ENCODE results near the gene VASN. TPM values are rescaled to one million over a fixed set of nuclear protein-coding genes. Genes with fewer than 3 reads are reported as not detected.
A peak's percentile ranks its signal among the peaks of the same experiment; 100 is the strongest.

The VASN gene
- total RNA-seq, 1 donor from 2014 or later: 16.8 TPM

GRCh38 chr16:4354512-4355409 is 16.9 kb upstream of the VASN start:
- no peak for DNase-seq

- DNase-seq: no peak
Observed at GRCh38 chr16:4356820-4357219, 14.8 kb upstream of the VASN start.

GRCh38 chr16:4358236-4358635 is 13.4 kb upstream of the VASN start:
- no peak for DNase-seq

DNA sequence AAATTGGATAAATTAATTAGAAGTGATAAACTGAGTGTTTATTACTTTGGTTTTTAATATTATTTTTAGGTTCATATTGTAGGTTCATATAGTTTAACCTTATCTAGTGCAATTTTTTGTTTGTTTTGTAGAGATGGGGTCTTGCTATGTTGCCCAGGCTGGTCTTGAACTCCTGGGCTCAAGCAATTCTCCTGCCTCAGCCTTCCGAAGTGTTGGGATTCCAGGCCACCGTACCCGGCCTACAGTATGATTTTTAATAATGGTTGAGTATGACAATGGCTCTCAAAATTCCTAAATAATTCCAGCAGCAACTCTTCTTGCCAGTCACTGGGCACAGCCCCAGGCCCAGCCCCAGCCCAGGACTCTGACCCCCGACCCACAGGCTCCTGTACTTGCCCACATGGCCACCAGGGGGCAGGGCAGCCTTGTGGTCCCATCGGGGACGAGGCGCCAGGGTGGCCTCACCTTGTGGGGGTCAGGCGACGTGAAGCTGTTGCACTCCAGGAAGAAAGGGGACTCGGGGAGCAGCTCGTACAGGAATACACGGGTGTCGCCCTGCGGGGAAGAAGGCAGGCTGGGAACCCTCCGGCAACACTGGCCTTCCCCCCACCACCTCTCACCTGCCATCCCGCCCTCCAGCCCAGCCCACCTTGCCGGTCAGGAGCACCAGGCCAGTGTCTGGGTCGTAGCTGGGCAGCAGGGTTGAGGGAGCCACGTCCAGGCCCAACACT is 12.7 kb upstream of the VASN start:
- no peak for DNase-seq

DNA sequence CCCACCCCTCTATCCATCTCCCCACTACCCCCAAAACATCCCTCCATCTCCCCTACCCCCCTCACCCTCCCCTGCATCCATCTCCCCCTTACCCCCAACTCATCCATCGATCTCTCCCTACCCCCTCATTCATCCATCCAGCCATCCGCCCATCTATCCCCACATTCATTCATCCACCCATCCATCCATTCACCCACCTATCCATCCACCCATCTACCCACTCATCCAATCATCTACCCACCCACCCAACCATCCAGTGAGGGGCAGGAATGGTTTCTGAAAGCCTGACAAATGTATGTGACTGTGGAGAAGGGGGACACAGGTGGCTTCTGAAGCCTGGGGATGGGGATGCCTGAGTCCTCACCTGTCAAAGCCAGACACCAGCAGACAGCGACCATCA is 11.7 kb upstream of the VASN start:
- no peak for DNase-seq

- DNase-seq: no peak
Observed at GRCh38 chr16:4360538-4361021, 11.1 kb upstream of the VASN start.

DNA sequence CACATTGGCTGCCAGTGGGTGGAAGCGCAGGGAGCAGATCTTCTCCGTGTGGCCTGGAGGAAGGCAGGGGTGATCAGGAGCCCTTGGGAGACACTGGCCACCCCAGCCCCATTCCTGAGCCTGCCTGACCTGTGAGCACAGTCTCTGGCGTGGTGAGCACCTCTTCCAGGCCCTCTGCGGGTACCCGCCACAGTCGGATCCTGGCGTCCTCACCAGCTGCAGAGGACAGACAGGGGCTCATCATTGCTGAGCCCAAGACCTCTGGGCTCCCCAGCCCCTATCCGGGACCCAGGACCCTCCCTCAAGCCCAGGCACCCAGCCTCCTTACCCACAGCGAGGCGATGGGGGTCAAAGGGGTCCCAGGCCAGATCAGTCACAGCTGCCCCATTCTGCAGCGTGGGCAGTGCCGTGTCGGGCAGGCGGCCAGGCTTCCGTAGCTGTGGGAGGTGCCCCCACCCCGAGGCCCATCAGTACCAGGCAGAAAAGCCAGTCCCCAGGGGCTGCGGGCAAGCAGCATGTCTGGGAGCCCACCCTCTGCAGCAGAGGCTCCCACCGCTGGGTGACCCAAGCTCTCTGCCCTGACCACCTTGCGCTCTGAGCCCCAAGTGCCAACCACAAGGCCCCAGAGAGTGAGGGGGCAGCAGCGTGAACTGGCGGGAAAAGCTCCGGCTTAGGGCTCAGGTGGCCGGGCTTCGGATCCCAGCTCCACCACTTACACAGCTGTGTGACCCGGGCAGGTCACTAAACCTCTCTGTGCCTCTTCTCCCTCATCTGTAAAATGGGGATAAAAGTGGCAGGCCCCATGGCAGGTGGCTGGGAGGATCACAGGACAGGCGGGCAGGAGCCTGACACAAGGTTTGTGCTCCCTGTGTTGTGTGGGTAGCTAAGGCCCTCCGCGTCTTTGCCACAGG is 10.4 kb upstream of the VASN start:
- no peak for DNase-seq

GRCh38 chr16:4361944-4362311 is 9.7 kb upstream of the VASN start:
- DNase-seq: no peak

DNA sequence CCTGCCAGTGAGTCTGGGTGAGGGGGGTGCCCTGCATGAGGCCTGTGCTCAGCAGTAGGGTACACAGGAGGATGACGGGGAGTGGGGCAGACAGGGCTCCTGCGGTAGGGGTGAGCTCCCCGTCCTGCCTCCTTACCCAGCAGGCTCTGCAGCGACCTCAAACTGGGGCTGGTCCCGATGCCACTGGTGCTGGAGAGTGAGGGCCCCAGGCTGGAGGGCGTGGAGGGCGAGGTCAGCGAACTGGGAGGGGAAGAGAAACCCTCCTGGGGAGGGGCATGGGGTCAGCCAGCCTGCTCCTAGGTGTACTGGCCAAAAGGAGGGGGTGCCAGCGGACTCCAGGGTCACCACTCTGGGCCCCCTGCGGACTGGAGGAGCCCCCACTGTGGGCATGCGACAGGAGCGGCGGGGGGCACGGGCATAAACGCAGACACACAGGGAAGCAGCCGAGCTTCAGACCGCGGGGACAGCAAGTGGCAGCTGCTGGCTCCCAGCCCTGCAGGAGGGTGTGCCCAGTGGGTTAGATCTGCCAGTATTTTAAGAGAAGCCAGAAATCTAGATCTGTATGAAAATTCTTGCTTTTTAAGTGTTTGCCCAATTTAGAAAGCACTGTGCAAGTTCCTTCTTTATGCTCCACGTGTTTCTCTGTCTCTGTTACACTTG is 9.0 kb upstream of the VASN start:
- DNase-seq: peak; percentile 65

- DNase-seq: no peak
Observed at GRCh38 chr16:4364196-4365013, 7.2 kb upstream of the VASN start.

DNA sequence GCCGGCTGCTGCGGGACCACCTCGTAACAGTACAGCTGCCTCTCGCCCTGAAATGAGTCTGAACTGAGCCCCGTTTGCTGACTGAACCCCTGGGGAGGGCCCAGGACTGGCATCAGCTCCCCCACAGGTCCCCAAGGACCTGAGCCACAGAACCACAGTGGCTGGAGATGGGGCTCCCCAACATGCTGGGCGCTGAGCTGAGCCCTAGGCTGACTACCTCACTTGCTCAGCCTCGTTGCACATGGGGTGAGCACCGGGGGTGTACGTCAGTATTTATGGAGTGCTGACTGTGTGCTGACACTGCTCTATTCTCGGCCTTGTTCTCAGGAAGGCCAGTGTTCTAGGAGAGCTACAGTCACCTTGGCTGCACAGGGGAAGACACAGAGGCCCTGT is 6.6 kb upstream of the VASN start:
- no peak for DNase-seq

DNA sequence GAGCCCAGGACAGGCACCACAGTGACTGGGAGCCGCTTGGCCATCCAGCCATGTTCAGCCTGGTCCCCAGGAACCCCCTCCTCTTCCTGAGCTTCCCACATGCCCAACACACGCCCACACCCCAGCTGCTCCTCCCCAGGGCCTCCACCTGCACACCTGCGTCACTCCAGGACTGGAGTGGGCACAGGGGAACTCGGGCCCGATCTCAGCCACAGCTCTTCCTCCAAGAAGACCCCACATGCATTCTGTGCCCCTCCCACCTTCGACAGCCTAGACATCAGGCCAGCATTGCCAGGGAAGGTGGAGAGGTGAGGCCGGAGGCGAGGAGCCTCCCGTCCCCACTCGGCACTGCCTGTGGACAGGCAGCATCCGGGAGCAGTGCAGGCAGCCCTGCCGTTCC is 6.0 kb upstream of the VASN start:
- DNase-seq: no peak

DNA sequence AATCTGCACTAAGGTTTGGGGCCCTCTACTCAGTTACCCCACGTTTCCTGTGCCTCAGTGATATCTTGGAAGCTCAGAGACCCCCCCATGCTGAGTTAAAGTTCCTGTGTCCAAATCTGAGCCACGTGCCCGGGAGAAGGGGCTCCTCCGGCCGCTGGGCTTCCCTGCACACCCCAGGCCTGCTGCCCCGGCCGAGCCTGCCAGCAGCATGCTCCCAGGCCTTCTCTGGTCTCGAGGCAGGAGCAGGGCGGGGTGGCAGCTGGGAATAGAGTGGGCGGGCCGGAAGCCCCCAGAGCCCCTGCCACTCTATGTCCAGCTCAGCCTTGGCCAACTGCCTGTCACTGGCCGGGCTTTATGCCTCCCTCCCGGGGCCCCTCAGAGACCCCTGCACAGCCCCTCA is 5.6 kb upstream of the VASN start:
- DNase-seq: no peak

DNA sequence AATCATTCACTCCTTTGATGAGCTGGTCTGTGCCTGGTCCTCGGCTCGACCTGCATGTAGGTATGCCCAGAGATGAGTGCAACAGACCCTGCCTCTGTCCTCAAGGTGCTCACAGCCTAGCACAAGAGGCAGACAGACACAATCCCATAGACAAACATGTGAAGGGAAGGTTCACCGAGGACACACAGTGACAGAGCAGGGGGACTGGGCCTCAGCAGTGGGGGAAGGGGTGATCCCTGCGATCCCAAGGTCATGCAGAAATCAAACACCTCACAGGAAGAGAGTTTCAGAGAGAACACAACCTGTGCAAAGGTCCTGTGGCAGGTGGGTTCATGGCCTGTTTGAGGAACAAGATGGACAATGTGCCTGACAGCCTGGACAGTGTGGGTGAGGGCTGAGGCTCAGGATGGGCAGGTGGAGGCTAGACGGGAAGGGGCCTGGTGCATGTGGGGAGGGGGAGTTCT is 4.2 kb upstream of the VASN start:
- no peak for DNase-seq

DNA sequence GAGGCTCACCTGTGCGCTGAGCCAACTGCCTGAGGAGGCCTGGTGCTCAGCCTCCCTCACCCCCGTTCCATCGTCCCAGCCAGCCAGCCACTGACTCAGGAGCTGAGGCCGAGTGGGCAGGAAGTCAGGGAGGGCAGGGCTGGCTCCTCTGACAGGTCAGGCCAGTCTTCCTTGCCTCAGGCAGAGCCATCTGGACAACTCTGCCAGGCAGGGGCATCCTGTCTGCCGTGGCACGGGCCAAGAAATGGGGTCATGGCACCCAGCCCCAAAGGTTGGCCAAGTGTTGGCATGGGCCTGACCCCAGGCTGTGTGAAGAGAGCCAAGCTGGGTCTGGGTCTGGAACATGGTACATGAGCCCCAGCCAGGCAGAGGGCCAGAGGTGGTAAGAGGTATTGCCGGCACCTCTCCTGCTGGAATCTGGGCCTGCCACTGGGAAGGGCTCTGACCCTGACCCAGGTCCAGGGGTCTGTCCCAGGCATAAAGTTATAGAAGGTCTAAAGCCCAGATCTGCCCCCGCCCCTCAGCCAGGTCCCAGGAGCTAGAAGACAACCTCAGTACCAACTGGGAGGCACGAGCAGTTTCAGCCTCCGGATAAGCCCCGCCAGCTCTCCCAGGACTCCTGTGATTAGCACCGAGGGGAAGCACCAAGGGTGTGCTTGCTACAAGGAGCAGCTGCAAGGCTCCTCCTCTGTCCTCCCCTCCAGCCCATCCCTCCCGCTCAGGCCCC is 2.5 kb upstream of the VASN start:
- DNase-seq: no peak

- no peak for DNase-seq
Observed at GRCh38 chr16:4370151-4370550, 1.5 kb upstream of the VASN start.

GRCh38 chr16:4370570-4371356 is 885 bp upstream of the VASN start:
- DNase-seq: no peak

- no peak for DNase-seq
Observed at GRCh38 chr16:4372001-4372577, 441 bp downstream of the VASN start.
